GM21423 (cell line): ENCODE measurements around the gene MICAL3.
A peak's percentile ranks its signal among the peaks of the same experiment; 100 is the strongest.

Experiments used
- ATAC-seq: cut with Tn5 transposase; IDR thresholded peaks from one replicate; pipeline ENCODE4 v1.9.1; 2021; ENCODE audit warnings: mild to moderate bottlenecking, moderate library complexity; ENCODE audit not compliant: unreplicated experiment

MICAL3 gene

GRCh38 chr22:17976121-17976520 is 48.2 kb downstream of the MICAL3 start:
- ATAC-seq = no peak

DNA sequence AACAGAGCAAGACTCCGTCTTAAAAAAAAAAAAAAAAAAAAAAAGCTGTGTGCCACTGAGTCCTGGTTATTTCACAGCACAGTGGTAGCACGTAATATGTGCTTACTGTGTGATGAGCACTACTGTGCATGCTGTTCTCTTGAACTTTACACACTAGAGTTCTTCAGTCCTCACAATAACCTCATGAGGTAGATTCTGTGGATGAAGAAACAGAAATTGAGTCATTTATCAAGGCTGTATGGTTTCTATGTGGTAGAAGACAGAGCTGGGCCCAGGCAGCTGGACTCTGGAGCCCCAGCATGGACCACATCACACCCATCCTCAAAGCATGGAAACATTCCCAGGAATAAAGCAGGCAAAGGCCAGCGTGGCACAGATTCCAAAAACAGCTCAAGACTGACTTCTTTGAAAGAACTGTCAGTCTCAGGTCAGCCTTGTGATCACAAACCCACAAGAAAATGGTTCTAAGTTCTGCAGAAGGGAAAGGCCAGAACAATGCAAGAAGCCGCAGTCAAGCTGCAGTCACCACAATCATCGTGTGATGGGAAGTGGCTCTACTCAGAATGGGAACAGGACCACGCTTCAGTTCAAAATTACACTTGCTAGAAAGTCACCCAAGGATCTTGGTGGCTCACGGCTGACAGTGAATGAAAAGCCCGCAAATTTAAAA is 49.5 kb downstream of the MICAL3 start:
- no peak for ATAC-seq

- ATAC-seq = no peak
Observed at GRCh38 chr22:17974087-17974486, 50.3 kb downstream of the MICAL3 start.

GRCh38 chr22:17973217-17973616 is 51.1 kb downstream of the MICAL3 start:
- ATAC-seq = no peak

GRCh38 chr22:17972385-17973191 is 51.8 kb downstream of the MICAL3 start:
- no peak for ATAC-seq

- ATAC-seq = no peak
Observed at GRCh38 chr22:17971711-17972110, 52.6 kb downstream of the MICAL3 start.

GRCh38 chr22:17970201-17970708 is 54.1 kb downstream of the MICAL3 start:
- no peak for ATAC-seq

GRCh38 chr22:17969701-17970113 is 54.7 kb downstream of the MICAL3 start:
- no peak for ATAC-seq

GRCh38 chr22:17968126-17968525 is 56.2 kb downstream of the MICAL3 start:
- no peak for ATAC-seq

GRCh38 chr22:17966403-17966717 is 58.0 kb downstream of the MICAL3 start:
- no peak for ATAC-seq

DNA sequence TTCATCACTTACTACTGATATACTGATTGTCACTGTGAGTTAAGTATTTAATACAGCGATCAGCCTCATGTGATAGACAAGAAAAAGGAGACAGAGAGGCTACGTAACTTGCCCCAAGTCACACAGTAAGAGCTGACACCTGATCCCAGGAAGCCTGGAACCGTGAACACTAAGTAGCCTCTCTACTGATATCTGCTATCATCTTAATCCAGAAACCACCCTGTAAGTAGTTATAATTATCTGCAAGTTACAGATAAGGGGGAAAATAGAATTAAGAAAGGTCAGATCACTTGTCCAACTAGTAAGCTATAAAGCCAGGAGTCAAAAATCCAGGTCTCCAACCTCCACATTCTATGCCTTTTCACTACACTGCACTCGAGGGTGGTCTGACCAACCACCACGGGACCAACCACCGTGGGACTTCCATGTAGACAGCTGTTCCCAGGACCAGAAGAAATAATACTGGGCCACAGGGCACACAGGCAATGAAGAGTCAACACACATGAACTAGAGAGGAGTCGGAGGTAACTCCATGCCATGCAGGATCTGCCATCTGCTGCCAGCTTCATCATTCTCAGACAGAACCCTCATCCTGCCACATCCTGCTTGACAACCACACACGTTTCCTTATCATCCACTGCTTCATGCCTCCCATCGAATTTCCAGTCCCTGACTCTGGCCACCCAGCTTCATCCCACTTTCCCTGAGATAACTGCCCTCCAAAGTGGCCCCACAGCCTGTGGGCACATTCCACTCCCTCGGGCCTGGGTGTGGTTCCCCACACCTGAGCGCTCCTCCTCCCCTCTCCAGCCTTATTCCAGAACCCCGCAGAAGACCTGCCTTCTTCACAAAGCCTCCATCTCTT is 58.6 kb downstream of the MICAL3 start:
- ATAC-seq = no peak

DNA sequence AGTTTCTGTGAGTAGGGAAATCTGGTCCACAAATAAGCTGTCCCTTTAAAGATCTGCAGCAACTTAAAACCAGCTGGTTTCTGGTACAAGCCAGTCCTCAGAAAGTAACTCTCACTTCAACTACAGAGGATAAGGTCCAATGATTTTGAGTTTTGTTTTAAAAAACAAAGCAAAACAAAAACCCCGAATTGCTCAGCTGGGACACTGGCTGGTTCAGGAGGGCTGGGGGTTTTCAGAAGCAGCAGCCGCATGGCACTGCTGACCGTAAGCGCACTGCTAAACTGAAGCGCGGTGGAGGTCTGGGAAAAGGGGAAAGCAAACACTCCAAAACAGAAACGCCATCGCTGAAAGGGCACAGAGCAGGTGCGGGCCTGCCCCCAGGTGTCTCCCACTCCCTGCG is 59.7 kb downstream of the MICAL3 start:
- peak; percentile 82 for ATAC-seq

GRCh38 chr22:17964156-17964555 is 60.2 kb downstream of the MICAL3 start:
- no peak for ATAC-seq

- ATAC-seq = no peak
Observed at GRCh38 chr22:17963015-17963414, 61.3 kb downstream of the MICAL3 start.

- ATAC-seq = no peak
Observed at GRCh38 chr22:17962168-17962567, 62.2 kb downstream of the MICAL3 start.

GRCh38 chr22:17961446-17961729 is 63.0 kb downstream of the MICAL3 start:
- ATAC-seq = no peak

DNA sequence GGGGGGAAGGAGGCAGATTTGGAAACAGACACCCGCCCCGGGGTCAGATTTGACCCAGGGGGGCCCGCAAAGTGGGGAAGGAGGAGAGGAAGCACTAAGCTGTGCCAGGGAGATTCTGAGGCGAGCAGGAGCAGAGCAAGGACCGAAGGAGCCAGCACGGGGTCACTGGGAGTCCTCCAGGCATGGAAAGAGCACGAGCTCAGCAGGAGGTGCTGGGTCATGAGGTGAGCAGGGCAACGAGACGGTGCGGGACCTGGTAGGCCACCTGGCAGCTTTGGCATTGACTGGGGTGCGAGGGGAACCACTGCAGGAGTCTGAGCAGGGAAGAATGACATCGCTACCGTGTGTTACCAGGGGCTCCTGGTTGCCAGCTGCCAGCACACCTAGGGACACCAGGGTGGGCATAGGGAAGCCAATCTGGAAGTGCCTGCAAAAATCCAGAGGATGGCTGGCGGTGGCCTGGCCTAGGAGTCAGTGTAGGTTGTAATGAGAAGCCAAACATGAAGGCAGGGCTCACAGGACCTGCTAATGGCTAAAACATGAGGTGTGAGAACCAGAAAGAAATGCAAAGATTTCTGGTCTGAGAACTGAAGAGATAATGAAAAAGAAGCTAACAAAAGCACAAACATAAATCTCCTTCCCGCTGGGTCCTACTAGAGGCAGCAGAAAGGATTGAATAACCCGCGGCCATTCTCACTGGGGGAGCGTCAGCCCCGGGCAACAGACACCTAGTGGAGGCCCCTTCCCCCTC is 63.5 kb downstream of the MICAL3 start:
- ATAC-seq = no peak

DNA sequence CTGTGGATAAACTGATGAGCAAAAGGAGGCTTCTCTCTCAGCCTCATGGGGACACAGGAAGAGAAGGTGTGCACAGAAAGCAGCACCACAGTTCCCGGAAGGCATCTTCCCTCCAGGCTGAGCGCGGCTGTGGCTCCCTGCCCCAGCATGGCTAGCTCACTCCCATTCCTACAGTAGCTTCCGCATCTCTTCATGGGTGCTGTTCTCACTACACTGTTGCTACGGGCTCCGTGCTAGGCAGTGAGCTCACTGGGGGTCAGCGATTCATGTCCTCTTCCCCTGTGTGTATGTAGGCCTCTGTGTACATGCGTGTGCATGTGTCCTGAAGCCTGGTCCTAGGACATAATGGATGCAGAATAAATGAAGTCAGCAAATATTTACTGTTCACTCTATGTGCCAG is 64.3 kb downstream of the MICAL3 start:
- ATAC-seq = no peak

DNA sequence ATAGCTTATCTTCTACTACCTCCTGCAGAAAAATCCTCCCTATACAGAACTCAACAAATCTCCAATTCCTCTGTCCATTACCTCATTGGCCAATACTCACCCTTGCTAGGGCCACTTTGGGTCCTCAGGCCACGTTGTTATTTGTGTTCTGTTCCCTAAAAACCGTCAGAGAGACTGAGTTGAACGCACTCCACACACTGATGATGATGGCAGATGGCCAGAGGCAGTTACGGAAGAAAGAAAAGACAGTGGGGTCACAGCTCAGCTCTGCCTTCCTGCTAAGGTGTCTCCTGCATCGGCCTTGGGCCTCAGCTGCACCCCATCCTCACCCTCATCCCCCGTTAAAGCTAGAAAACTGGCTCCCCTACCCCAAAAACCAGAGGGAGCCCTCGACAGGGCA is 66.2 kb downstream of the MICAL3 start:
- ATAC-seq = no peak

DNA sequence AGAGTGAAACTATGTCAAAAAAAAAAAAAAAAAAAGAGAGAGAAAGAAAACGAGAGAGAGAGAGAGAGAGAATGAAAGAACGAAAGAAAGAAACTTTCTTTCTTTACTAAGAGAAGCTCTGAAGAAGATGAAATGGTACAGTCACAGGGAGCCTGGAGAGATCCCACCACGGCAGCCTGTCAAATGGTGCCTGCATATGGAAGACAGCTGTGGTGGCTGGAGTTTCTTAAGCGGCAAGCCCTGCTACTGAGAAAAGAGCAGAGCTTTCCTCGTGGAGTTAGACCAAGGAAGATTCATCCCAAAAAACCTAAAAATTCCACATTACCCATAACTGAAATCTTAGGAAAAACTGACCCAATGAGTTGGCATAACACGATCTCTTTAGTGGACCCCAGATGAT is 66.7 kb downstream of the MICAL3 start:
- ATAC-seq = no peak

- no peak for ATAC-seq
Observed at GRCh38 chr22:17957204-17957603, 67.2 kb downstream of the MICAL3 start.
